GM20000 (cell line): ENCODE data around the gene UBE3D.
"Not testable (repeated sequence)": the region's sequence is repeated elsewhere in the genome, so short reads cannot be mapped to it uniquely, and the experiment has no call there.

Source experiments
- DNase-seq: peaks from one replicate; pipeline ENCODE4 v3.0.0; 2012; ENCODE audit warnings: low spot score
- TF ChIP-seq, protein P1 (sequence below): IDR thresholded peaks from 2 replicates; pipeline ENCODE4 v1.5.1; 2012; ENCODE audit warnings: mild to moderate bottlenecking, control low read depth; ENCODE audit errors: extremely low read depth, missing control alignments

UBE3D gene

DNA sequence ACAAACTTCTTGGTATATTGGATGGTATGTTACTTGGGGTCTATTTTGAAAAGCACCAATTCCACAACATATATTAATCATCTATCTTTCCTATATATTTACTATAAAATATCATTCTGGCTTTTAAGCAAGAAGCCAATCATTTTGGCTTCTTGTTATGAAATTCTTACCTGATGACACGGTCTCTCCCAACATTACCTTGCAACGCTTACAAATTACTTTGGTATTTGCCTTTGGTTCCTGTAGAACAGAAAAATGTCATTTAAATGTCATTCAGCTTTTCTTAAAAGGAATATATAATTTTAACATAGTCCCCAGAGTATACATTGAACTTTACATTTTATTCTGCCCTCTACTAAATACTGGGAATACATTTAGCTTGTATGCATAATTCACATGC is 27.4 kb downstream of the UBE3D start:
- DNase-seq, result no peak
- TF ChIP-seq, protein P1, sequence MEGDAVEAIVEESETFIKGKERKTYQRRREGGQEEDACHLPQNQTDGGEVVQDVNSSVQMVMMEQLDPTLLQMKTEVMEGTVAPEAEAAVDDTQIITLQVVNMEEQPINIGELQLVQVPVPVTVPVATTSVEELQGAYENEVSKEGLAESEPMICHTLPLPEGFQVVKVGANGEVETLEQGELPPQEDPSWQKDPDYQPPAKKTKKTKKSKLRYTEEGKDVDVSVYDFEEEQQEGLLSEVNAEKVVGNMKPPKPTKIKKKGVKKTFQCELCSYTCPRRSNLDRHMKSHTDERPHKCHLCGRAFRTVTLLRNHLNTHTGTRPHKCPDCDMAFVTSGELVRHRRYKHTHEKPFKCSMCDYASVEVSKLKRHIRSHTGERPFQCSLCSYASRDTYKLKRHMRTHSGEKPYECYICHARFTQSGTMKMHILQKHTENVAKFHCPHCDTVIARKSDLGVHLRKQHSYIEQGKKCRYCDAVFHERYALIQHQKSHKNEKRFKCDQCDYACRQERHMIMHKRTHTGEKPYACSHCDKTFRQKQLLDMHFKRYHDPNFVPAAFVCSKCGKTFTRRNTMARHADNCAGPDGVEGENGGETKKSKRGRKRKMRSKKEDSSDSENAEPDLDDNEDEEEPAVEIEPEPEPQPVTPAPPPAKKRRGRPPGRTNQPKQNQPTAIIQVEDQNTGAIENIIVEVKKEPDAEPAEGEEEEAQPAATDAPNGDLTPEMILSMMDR, result no peak

GRCh38 chr6:83031689-83032088 is 34.0 kb downstream of the UBE3D start:
- DNase-seq, result no peak
- TF ChIP-seq, protein P1, result no peak

- no peak for DNase-seq
- TF ChIP-seq, protein P1, result no peak
These were observed 45.9 kb downstream of the UBE3D start for GRCh38 chr6:83019741-83020140.

DNA sequence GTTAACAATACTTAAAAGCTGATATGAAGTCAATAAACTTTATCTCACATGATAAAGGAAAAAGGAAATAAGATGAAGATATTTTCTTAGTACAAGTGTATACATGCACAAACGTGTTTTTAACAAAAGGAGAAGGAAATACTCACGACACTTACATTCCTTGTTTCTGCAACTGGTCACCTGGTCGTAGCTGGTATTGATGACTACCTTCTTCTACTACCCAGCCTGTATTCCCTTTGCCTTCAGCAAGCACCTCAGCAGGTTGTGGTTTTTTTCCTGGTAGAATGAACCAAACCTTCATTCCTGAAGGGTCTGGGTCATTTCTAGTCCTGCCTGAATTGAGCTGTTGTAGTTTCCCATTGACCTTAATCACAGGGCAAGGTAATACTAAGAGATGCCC is 54.5 kb downstream of the UBE3D start:
- DNase-seq, result not testable (repeated sequence)

GRCh38 chr6:83008626-83009025 is 57.0 kb downstream of the UBE3D start:
- no peak for DNase-seq
- TF ChIP-seq, protein P1, result no peak

DNA sequence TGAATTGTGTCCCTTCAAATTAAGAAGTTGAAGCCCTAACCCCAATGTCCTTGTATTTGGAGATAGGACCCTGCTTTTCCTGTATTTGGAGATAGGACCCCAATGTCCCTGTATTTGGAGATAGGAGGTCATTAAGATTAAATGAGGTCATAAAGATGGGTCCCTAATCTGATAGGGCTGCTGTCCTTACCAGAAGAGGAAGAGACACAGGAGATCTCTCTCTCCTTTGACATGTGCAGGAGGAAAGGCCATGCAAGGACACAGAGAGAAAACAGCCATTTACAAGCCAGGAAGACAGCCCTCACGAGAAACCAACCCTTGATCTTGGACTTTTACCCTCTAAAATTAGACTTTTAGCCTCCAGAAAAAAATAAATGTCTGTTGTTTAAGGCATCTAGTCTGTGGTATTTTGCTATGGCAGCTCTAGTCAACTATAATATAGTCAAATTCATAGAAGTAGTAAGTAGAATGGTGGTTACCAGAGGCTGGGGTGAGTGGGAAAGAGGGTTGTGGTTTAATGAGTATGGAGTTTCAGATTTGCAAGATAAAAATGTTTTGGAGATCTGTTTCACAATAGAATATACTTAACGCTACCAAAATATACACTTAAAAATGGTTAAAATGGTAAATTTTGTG is 59.3 kb downstream of the UBE3D start:
- TF ChIP-seq, protein P1, result no peak
- DNase-seq, result no peak

DNA sequence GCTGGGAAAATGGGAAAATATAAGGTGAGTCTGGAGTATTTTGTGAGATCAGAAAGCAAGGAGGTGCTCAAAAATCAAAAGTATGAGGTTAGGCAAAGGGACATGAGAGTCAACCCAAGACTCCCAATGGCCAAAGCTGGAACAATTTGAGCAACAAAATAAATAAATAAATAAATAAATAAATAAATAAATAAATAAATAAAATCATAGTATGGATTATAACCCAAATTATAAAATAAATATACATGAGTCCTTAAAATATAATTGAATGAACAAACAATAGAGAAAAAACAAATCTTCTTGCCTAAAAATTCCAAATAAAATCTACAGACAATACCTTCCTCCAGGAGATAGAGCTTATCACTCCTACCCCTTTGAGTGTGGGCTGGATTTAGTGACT is 69.5 kb downstream of the UBE3D start:
- no peak for DNase-seq
- TF ChIP-seq, protein P1, result no peak

GRCh38 chr6:82995066-82995465 is 70.6 kb downstream of the UBE3D start:
- no peak for DNase-seq
- TF ChIP-seq, protein P1, result no peak
